Renal cortex interstitium (tissue), 11 donors: Measurements from ENCODE around the gene RALGAPB. TPM values are rescaled to one million over a fixed set of nuclear protein-coding genes. Genes with fewer than 3 reads are reported as not detected.

ENCODE experiments used
- DNase-seq, 11 donors: peaks; one replicate each; pipeline ENCODE4 v3.0.0-alpha.2; 2013; ENCODE audit warnings: low read depth in 9 of 11, low spot score in 4 of 11; ENCODE audit errors: extremely low read depth in 1 of 11
- polyA plus RNA-seq, 3 donors: library from polyadenylated mRNA; unstranded; fragments of 120-200 nt; gene quantifications; one replicate each; pipeline ENCODE4 v1.2.1, GENCODE V29; 2013; ENCODE audit not compliant: insufficient read length in 3 of 3

Gene RALGAPB
- polyA plus RNA-seq, 3 donors, result 35.2 to 42.3 (median 40.1) TPM

GRCh38 chr20:38617830-38618196, 145.2 kb downstream of the RALGAPB start:
- DNase-seq, result no peak

- no peak for DNase-seq
Observed at GRCh38 chr20:38620441-38620840, 147.8 kb downstream of the RALGAPB start.

GRCh38 chr20:38623061-38623460, 150.4 kb downstream of the RALGAPB start:
- no peak for DNase-seq

DNA sequence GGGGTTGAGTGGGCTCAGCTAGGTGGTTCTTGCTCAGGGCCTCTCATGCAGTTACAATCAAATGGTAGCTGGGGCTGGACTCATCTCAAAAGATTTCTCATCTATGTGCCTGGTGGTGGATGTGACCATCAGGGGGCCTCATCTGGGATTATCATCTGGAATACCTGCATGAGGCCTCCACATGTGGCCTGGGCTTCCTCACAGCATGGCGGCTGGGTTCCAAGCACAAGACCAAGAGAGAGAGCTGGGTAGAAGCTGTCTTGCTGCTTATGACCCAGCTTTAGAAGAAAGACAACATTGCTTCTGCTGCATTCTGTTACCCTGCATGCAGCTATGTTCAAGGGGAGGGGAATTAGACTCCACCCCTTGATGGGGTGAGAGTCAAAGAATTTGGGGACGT, 151.4 kb downstream of the RALGAPB start:
- DNase-seq, result no peak

DNA sequence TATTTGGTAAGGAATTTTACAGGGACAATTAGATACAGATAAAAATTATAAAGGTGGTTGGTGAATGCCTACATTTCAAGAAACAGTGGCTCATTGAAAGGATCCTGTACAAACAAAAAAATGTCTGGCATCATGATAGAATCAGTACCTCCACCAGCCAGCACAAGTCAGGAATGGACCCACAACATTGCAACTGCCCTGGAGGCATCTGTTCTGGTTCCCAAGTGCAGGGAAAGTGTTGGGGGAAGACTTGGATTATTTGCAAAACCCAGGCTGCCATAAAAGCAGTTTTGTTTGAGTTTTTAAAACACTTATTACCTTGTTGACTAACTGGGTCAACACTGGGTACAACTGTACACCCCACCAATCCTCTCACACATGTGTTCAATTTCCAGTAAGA, 153.3 kb downstream of the RALGAPB start:
- DNase-seq, result no peak

DNA sequence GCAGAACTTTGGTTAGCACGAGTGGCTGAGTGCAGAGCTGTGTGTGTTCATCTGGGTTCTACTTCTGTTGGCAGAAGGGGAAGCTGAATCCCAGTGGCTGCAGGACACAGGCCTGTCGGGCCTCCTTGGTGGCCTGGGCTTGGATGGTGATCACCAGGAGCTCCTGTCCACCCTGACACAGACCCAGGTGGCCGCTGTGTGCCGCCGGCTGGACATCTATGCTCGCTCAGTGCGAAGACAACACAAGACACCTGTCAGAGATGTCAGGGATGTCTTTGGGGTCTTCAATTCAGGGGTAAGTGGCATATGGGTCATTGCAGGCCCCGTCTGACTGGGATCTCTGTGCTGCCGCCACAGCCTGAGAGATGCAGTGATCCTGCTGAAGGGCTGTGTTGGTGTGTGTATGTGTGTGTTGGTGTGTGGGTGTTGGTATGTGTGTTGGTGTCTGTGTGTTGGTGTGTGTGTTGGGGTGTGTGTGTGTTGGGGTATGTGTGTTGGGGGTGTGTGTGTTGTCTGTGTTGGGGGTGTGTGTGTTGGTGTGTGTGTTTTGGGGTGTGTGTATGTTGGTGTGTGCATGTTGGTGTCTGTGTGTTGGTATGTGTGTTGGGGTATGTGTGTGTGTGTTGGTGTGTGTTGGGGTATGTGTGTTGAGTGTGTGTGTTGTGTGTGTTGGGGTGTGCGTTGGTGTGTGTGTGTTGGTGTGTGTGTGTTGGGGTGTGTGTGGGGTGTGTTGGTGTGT, 154.4 kb downstream of the RALGAPB start:
- no peak for DNase-seq

Other genes starting within 250 kb of the RALGAPB start
- 1 to 10 TPM; 1.1 to 3.6 (median 2.9) TPM for gene KIAA1755, start 212.1 kb upstream of the RALGAPB start, polyA plus RNA-seq
- 1 to 10 TPM in 2 of 3 donors, under 1 TPM in 1; 0.54 to 1.4 (median 1.4) TPM for gene BPI, start 168.7 kb upstream of the RALGAPB start, polyA plus RNA-seq
- gene LBP, start 126.4 kb upstream of the RALGAPB start, polyA plus RNA-seq, result not detected
- gene SNHG17, start 37.5 kb upstream of the RALGAPB start, polyA plus RNA-seq, result 10 to 100 TPM; 24.3 to 33.6 (median 25.8) TPM
- gene ADIG, start 108.4 kb downstream of the RALGAPB start, polyA plus RNA-seq, result not detected
- gene ARHGAP40, start 129.0 kb downstream of the RALGAPB start, polyA plus RNA-seq, result under 1 TPM; 0.39 to 0.86 (median 0.79) TPM